GM21737 (cell line): Measurements from ENCODE around the gene MED27.

Experiments used
- ATAC-seq: cut with Tn5 transposase; IDR thresholded peaks from one replicate; pipeline ENCODE4 v1.9.1; 2021; ENCODE audit warnings: mild to moderate bottlenecking, moderate library complexity; ENCODE audit not compliant: unreplicated experiment

MED27 gene

GRCh38 chr9:131887680-131888079 is 192.0 kb downstream of the MED27 start:
- ATAC-seq = no peak

DNA sequence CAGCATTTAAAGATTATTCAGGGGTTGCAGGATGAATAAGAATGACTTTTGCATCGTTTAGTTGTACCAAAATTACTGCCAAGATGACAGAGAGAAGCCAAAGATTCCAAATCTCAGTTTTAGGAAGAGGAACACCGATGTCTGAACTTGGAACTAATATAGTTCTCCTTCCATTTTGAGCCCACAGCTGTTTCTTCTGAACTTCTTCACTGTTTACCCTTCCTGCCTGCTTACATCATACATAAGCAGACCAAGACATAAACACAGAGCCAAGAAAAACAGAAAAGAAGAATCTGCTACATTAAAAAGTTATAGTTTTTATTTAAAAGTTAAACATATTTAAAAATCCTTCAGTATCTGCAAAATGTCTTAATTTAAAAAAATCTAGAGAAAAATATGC is 192.8 kb downstream of the MED27 start:
- ATAC-seq = no peak

GRCh38 chr9:131885144-131885609 is 194.5 kb downstream of the MED27 start:
- ATAC-seq = no peak

DNA sequence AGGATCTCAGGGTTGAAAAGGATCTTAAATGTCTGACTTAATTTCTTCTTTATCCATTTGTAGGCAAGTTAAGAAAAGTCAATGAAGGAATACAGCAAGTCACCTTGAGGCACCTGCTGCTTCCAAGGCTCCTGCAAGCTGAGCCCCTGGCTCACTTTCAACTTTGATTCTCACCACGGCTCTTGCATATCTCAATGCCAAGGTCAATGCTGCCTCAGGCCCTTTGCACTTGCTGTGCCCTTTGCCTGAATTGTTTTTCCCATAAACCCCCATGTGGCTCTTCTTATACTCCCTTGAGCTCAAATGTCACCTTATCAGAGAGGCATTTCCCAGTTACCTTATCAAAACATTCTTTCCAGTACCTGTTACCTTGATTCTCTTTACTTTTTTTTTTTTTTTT is 195.4 kb downstream of the MED27 start:
- ATAC-seq = no peak

DNA sequence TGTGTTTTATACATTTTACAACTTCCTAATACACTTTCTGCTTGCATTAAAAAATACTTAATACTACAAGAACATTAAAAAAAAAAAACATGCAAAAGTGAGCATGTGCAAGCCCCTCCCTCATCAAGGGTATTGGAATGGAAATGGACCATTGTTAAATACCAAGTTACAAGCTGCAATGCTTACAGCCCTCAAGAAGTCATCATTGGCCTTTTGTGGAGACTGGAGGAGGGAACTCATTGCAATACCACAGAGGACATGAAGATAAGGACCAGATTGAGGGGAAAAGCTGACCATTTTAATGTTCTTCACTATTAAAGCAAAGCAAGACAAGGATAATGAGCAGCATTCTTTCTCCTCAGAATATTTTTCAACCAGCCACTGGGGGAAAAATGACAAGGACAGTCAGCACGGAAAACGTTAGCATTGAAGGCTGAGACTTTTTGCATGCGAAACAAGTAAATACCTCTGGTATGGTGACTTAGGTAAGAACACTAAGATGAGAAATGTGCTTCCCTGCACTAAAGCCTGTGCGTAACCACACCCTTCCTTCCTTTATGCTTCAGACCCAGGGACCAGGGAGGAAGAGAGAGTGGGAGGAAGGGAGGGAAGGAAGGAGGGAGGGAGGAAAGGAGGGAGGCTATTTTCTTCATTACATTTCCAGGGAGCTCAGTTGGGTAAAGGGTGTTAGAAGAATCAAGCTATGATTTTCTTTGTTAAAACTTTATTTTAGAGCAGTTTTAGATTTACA is 198.7 kb downstream of the MED27 start:
- ATAC-seq = no peak

DNA sequence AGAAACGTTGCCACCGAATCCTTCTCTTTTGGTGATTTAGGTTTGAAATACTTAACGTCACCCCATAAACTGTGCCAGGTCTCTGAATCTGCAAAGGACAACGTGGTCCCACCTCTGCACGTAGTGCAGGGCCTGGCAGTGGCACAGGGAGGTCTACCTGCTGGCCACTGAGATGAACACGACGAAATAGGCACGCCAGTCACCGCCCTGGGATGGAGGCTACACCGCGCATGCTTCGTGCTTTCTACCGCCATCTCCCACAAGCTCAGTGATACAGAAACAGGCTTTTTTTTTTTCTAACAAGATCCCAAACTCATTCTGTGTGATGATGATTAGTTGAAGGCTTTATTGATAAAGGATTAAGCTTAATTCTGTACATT is 199.8 kb downstream of the MED27 start:
- ATAC-seq = no peak

GRCh38 chr9:131879181-131879910 is 200.3 kb downstream of the MED27 start:
- no peak for ATAC-seq

DNA sequence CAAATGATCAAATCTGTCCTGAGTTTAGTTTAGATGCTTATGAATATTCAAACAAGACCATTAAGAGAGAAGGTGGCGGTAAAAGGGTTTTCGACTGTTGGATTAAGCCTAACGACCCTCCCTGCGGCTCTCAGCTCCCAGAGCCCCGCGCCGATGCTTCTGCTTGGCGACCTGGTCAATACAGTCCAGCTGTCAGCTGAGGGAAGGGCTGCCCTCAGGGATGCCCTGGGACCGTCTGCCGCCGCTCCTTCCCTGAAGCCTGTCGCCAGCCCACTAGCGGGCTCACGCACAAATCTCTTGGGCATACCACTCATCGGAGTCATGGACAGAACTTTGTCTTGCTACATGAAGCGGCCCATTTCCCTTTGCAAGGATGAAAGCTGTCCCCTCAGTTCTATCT is 203.2 kb downstream of the MED27 start:
- ATAC-seq = no peak

DNA sequence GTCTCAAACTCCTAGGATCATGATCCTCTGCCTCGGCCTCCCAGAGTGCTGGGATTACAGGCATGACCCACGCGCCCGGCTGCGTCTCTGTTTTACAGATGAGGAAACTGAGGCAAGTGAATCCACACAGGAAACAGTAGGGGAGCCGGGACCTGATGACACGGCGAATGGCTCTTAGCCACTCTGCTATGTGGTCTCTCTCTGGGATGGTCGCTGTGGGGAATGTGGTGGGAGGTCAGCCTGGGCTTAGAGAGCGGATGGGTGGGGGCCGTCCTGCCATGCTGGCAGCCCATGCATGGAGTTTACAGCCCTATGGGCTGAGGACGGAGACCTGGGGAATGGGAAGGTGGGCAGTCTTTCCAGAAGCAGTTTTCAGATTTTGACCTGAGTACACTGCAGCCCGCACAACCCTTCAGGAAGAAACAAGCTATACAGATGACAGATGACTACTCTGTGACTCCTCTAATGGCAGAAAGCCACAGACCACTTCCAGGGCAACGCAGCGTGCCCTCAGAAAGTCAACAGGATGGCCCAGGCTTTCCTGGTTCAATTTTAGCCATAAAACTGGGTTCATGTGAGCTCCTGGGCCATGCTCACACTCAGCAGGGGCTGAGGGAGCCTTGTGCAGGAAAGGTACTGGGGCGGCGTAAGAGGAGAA is 203.7 kb downstream of the MED27 start:
- ATAC-seq = no peak

- no peak for ATAC-seq
These were observed 204.6 kb downstream of the MED27 start for GRCh38 chr9:131874916-131875670.

DNA sequence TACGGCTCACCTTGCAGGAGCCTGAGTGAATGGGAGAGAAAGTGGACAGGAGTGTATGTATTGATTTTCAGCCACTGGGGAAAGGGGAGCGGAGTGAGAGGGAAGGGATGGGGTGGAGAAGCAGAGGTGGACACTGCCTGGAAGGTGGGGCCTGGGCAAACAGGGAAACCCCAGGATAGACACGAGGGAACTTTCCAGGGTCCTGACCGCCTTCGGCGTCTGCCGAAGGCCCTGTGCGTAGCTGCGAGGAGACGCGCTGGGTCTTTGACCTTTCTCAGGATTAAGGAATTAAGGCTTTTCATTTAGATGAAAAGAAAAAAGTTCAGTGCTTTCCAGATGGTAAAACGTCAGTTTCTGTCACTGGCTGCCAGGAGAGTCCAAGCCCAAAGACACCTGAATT is 205.2 kb downstream of the MED27 start:
- ATAC-seq = no peak

DNA sequence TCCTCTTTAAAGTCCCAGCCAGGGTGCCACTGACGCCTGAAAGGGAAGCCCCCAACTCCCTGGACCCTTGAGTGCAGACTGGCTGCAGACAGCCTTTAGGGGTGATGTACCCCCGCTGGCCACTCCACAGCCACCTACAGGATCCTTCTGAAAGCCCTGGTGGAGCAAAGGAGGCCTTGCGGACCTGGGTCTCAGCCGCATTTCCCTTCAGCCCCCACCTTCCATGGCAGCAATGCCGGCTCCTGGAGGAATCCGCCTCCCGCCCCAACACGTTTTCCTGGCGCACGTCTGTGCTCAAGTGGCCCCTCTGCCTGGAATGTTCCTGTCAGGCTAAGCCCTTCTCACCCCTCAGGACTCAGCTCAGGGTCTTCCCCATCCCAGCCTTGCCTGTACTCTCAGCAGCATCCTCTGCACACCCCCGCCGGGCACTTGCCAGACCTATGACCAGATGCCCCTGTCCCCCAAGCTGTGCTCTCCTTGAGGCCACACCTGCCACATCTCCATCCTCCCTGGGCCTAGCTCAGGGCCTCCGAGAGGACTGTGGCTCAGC is 205.7 kb downstream of the MED27 start:
- no peak for ATAC-seq

DNA sequence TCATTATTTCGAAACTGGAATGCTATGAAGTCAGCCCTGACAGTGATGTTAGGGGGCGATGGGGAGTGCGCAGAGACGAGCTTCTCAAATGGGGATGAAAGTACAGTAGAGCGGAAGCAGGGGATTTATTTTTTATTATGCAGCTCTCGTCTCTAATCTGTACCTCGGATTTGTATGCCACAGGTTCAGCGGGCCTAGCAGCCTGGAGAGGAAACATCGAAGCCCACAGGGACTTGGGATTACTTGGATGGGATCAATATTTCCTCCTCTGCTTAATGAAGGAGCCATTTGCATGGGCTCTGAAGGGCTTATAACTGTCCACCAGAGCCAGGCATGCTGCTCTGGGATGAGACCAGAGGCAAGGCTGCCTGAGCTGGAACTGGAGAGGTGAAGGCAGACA is 206.3 kb downstream of the MED27 start:
- no peak for ATAC-seq

DNA sequence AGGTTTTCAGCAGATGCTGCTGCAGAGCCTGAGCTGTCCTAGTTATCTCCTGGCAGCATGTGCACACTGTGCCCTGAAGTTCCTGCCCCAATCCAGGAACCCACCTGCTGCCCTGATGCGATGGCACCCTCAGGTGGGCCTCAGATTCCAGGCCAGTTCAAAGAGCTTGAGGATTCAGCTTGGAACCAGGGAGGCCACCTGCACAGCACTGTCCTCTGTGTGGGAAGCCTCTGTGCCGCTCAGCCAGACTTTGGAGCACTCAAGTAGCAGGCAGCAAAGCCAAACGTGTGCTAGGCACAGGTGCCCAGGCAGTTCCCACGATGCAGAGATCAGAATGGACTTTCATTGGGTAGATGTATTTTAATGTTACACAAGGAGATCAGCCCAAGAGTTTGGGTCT is 207.0 kb downstream of the MED27 start:
- ATAC-seq = no peak

- ATAC-seq = no peak
These were observed 207.7 kb downstream of the MED27 start for GRCh38 chr9:131872006-131872405.

- no peak for ATAC-seq
These were observed 209.5 kb downstream of the MED27 start for GRCh38 chr9:131870156-131870555.

- ATAC-seq = no peak
These were observed 210.3 kb downstream of the MED27 start for GRCh38 chr9:131869348-131869747.

- ATAC-seq = no peak
These were observed 210.9 kb downstream of the MED27 start for GRCh38 chr9:131868766-131869165.

DNA sequence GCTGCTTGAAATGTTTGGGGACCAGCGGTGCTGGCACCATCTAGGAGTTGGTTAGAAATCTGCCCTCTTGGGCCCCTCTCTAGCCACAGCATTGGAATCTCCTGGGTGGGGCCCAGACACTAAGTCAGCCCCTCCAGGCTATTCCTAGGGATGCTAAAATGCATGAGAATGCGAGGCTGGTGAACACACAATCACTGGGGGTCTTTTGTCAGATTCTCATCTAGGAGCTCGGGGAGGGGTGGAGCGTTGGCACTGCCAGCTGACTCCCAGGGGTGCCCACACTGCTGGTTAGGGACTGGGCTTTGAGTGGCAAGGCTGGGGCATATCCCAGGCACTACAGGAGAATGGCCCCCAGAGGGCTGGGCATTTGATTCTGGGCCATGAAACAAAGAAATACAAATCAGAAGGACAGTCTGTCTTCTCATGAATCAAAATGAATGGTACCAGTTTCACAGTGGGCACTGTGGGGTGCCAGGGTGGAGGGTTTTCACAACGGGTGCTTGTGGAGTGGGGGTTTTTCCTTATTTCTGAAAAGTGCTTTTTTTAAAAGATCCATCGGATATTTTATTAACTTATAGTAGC is 212.0 kb downstream of the MED27 start:
- no peak for ATAC-seq

- ATAC-seq = no peak
These were observed 214.0 kb downstream of the MED27 start for GRCh38 chr9:131865446-131866195.
